Left ventricle myocardium inferior (tissue), 1 donor: ENCODE results near the gene PTPN3. TPM values are rescaled to one million over a fixed set of nuclear protein-coding genes. Genes with fewer than 3 reads are reported as not detected.

Source experiments
- DNase-seq: peaks from one replicate; pipeline ENCODE4 v3.0.0-alpha.2; 2020
- H3K27ac ChIP-seq: fragments of 200-600 bp; replicated peaks from 2 replicates; pipeline ENCODE4 v1.8.0; 2021
- H3K27me3 ChIP-seq: fragments of 200-600 bp; 2 replicates; pipeline ENCODE4 v1.8.0; 2021; ENCODE audit warnings: low read depth
- H3K36me3 ChIP-seq: fragments of 200-600 bp; 2 replicates; pipeline ENCODE4 v1.8.0; 2021
- H3K4me1 ChIP-seq: fragments of 200-600 bp; 2 replicates; pipeline ENCODE4 v1.8.0; 2021
- H3K4me3 ChIP-seq: fragments of 200-600 bp; 2 replicates; pipeline ENCODE4 v1.8.0; 2021; ENCODE audit warnings: mild to moderate bottlenecking, moderate library complexity
- H3K9me3 ChIP-seq: fragments of 200-600 bp; replicated peaks from 2 replicates; pipeline ENCODE4 v1.8.0; 2021
- CTCF ChIP-seq: fragments of 200-600 bp; IDR thresholded peaks from 2 replicates; pipeline ENCODE4 v1.8.0; 2021; ENCODE audit warnings: antibody characterized with exemption, mild to moderate bottlenecking, borderline replicate concordance
- intact Hi-C: fragments of 100-400 bp; cut with micrococcal nuclease; formaldehyde crosslinking; loops from one replicate; pipeline ENCODE4 v1.11.0; 2022
- total RNA-seq: library from RNA; stranded (reverse); fragmentation: NEBNext Ultra II Directional; extraction: Animal tissue kit (Norgen Biotek cat#: 25700); gene quantifications from one replicate; pipeline ENCODE4 v1.2.1, GENCODE V29; 2021
- donor health status: DM: no; HTN: yes; CAD: no; lungs with severe emphysema.

The PTPN3 gene
- total RNA-seq, 1 donor from 2014 or later: 27.4 TPM

- Histone ChIP-seq H3K27me3 (no peaks in the 10 kb centered on the region), H3K4me3 (peak overlapping the region; percentile 66), H3K36me3 (no peaks in the 10 kb centered on the region), H3K4me1 (peaks cover 44% of the 10 kb centered on the region), H3K27ac (peak overlapping the region; percentile 81), H3K9me3 (no peaks in the 10 kb centered on the region)
- DNase-seq: no peak
- intact Hi-C loops: no loop called here
- no peak for TF ChIP-seq CTCF
These were observed 70.2 kb downstream of the PTPN3 start for GRCh38 chr9:109427886-109428285.

GRCh38 chr9:109426626-109427402, 71.3 kb downstream of the PTPN3 start:
- no peak for DNase-seq
- peak overlapping the region; percentile 66 for H3K4me3 ChIP-seq
- H3K36me3 ChIP-seq: no peaks in the 10 kb centered on the region
- H3K27me3 ChIP-seq: no peaks in the 10 kb centered on the region
- no peaks in the 10 kb centered on the region for H3K9me3 ChIP-seq
- TF ChIP-seq CTCF: no peak
- peaks cover 55% of the 10 kb centered on the region for H3K4me1 ChIP-seq
- peak overlapping the region; percentile 81 for H3K27ac ChIP-seq
- intact Hi-C loops: no loop called here

- intact Hi-C loops: no loop called here
- TF ChIP-seq CTCF: no peak
- H3K27me3 ChIP-seq: no peaks in the 10 kb centered on the region
- H3K9me3 ChIP-seq: no peaks in the 10 kb centered on the region
- no peaks in the 10 kb centered on the region for H3K36me3 ChIP-seq
- H3K4me1 ChIP-seq: peaks cover 54% of the 10 kb centered on the region
- no peak overlapping the region for H3K4me3 ChIP-seq
- DNase-seq: no peak
- H3K27ac ChIP-seq: peak overlapping the region; percentile 88
These were observed 73.5 kb downstream of the PTPN3 start for GRCh38 chr9:109424618-109425017.

- Histone ChIP-seq H3K4me1 (peaks cover 50% of the 10 kb centered on the region), H3K27ac (peak overlapping the region; percentile 88), H3K9me3 (no peaks in the 10 kb centered on the region), H3K27me3 (no peaks in the 10 kb centered on the region), H3K36me3 (no peaks in the 10 kb centered on the region), H3K4me3 (no peak overlapping the region)
- DNase-seq: no peak
- intact Hi-C loops: no loop called here
- TF ChIP-seq CTCF: no peak
These were observed 74.2 kb downstream of the PTPN3 start for GRCh38 chr9:109423877-109424276.

GRCh38 chr9:109422641-109423040, 75.5 kb downstream of the PTPN3 start:
- DNase-seq: no peak
- Histone ChIP-seq H3K4me3 (peak overlapping the region; percentile 64), H3K9me3 (no peaks in the 10 kb centered on the region), H3K27ac (peak overlapping the region; percentile 88), H3K4me1 (peaks cover 55% of the 10 kb centered on the region), H3K36me3 (no peaks in the 10 kb centered on the region), H3K27me3 (no peaks in the 10 kb centered on the region)
- TF ChIP-seq CTCF: no peak
- intact Hi-C loops: no loop called here
